NB4 (cell line): ENCODE data around the gene BCL2L12.
A peak's percentile ranks its signal among the peaks of the same experiment; 100 is the strongest.

Source experiments
- DNase-seq: peaks from one replicate; pipeline ENCODE4 v3.0.0; 2010; ENCODE audit warnings: low read depth
- H3K4me3 ChIP-seq: one replicate; pipeline ENCODE4 v1.5.1; 2011; ENCODE audit warnings: mild to moderate bottlenecking, low read depth, low read length, moderate library complexity
- CTCF ChIP-seq: IDR thresholded peaks from one replicate; pipeline ENCODE4 v1.5.1; 2012; ENCODE audit warnings: low read depth, low read length
- MAX ChIP-seq: IDR thresholded peaks from 2 replicates; pipeline ENCODE4 v1.6.1; 2011; ENCODE audit warnings: low read depth, low read length
- MYC ChIP-seq: IDR thresholded peaks from 2 replicates; pipeline ENCODE4 v1.6.1; 2011; ENCODE audit warnings: low read depth, low read length
- POLR2A ChIP-seq: IDR thresholded peaks from 2 replicates; pipeline ENCODE4 v1.6.1; 2011; ENCODE audit warnings: mild to moderate bottlenecking; ENCODE audit not compliant: insufficient read length; ENCODE audit errors: extremely low read depth

The BCL2L12 gene

DNA sequence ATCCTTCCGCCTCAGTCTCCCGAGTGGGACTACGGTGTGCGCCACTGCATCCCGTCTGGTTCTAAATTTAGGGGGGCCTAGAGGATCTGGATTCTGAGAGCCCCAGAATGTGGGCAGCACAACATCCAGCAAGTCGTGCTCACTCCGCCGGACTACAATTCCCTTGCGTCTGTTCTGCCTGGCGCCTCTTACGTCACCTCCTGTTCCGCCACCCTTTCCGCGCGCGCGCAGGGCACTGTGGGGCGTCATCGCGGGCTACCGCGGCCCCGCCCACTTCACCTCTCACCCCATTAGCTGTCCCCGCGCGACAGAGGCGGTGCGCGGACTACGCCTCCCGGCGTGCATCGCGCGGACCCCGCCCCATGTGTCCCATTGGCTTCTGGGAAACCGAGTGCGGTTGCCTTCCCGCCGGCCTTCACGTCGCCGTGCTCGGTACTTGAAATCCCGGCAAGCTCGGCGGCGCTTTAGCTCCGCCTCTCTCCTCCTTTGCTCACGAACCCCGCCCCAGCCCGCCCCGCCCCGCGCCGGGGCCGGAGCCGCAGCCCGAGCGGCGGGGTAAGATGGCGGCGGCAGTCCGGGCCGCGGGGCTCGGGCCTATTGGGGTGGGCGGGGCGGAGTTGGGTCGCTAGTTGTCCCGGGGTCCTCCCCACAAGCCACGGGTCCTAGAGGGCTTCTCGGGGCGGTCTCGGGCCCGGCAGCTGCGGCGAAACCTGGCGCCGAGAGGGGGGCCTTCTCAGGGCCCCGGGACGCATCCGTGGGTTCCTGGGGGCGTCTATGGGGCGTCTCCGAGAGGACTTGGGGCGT is 23.8 kb upstream of the BCL2L12 start, which contains the start of gene SCAF1:
Gene SCAF1, plus strand, starts transcription at position 522 of the 804 bp plus-strand sequence. CDS start 2,818 bp downstream, outside the sequence.
- H3K4me3 ChIP-seq, result peak within 1 kb of the TSS; percentile 99
- TF ChIP-seq POLR2A (peak; percentile 61), CTCF (no peak), MAX (peak; percentile 76), MYC (peak; percentile 87)
- peak; percentile 99 for DNase-seq

DNA sequence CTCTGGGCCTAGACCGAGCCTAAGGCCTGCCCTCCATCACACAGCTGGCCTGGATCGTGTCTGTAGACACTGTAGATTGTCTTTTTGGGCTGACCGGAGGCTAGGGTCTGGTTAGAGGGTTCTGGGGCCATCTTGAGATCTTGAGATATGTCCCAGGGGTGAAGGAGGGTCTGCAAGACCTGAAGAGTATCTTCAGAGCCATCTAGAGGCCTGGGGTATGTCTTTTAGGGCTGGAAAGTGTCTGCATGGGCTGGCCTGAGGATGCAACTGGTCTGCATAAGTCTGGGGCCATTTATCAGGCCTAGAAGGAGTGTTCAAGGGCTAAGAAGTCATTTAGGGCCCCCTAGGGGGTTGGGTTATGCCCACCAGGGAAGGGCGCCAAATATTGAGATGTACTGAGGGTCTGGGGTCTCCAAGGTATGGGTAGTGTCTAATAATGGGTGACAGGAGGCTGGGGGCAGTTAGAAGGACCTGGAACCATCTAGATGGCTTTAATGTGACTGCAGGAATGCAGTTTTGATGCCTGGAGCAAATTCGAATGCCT is 23.2 kb upstream of the BCL2L12 start:
- TF ChIP-seq CTCF, result no peak
- no peak for TF ChIP-seq POLR2A
- no peak for TF ChIP-seq MAX
- TF ChIP-seq MYC, result no peak
- DNase-seq, result peak; percentile 56
- H3K4me3 ChIP-seq, result peak overlapping the region; percentile 99

GRCh38 chr19:49643466-49643865 is 22.3 kb upstream of the BCL2L12 start:
- no peak for DNase-seq
- TF ChIP-seq MAX (no peak), CTCF (no peak), MYC (no peak), POLR2A (no peak)
- H3K4me3 ChIP-seq, result peak overlapping the region; percentile 99

DNA sequence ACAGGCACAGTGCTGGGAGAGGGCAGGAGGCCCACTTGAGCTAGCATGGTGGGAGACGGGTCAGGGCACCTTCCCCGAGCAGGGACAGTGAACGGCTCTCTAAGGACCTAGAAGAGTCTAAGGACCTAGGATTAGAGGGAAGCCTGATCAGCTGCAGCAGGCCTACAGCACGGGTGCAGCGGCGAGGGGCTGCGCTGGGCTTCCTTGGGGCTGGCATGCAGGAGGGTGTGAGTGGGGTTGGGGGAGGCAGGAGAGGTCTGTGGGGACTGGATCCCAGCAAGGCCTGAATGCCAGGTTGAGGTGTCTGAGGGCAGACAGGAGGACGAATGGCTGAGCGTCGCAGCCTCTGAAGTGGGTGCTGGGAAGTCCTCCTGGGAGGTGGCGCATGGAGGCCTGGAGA is 20.1 kb upstream of the BCL2L12 start:
- H3K4me3 ChIP-seq, result no peak overlapping the region
- no peak for DNase-seq
- no peak for TF ChIP-seq CTCF
- no peak for TF ChIP-seq POLR2A
- no peak for TF ChIP-seq MAX
- TF ChIP-seq MYC, result no peak

DNA sequence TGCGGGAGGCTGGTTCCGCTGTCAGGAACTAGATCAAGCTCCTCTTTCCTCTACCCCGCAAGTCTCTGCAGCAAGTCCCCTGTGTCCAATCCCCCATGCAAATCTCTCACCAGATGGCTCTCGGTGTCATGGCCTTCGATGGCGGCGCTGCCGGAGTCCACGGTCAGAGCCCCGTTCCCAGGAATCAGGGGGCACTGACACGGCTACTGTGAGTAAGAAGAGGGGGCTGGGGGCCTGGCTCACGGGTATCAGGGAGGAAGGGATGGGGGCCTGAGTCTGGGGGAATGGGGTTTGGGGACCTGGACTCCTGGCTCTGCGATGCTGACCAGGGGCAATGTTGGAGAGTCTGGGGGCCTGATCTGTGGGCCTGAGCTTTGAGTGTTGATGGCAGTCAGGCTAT is 19.7 kb upstream of the BCL2L12 start:
- TF ChIP-seq MYC (no peak), MAX (no peak), CTCF (no peak), POLR2A (no peak)
- H3K4me3 ChIP-seq, result no peak overlapping the region
- no peak for DNase-seq
